Measurements from ENCODE around the gene DAP3. TPM values are rescaled to one million over a fixed set of nuclear protein-coding genes. Genes with fewer than 3 reads are reported as not detected.

DAP3 gene
- total and polyA plus RNA-seq, 2 of the 13 experiments (the other 11 are each of a cell fraction or from before 2014, with no cell fraction given): 129 to 133 TPM

DNA sequence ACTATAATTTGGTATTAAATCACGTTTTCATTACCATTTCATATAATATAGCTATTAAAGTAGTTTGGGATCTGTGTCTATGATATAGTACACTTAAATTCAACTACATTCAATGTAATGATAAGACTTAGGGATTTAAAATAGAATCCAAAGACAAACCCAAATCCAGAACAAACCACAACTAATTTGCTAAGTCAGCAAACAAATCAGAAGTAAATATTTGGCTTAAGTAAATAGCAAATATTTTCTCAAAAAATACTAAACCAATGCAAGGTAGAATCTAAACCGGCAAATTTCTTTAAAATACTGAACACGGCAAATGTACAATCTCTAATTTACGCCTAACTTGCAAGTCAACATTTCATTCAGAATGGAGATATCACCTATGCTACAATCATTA is 17.1 kb upstream of the DAP3 start:
- in situ Hi-C loops (cut with HindIII; ENCODE audit: extremely low pct_ligation_motif_present, low pct_unique_long_range_greater_than_20kb) (no loop called here), intact Hi-C loops (cut with micrococcal nuclease; ENCODE audit: unreplicated experiment) (no loop called here)
- Histone ChIP-seq H2AFZ (ENCODE audit: low read length) (no peak overlapping the region), H3K36me3 (replicated peaks in 1 of 2; ENCODE audit: control insufficient read depth in 1 of 2, insufficient read depth in 2 of 2, low read length in 2 of 2) (peaks cover 26 to 79% of the 10 kb centered on the region in 2 experiments), H3K4me3 (replicated peaks in 1 of 3; ENCODE audit: insufficient read depth in 1 of 3, low read depth in 2 of 3, low read length in 3 of 3) (no peak overlapping the region), H3K4me2 (ENCODE audit: low read depth, low read length) (no peak overlapping the region), H3K9me3 (ENCODE audit: low read length) (no peaks in the 10 kb centered on the region), H4K20me1 (ENCODE audit: insufficient read depth, low read length) (no peaks in the 10 kb centered on the region), H3K27ac (ENCODE audit: extremely low read length, insufficient read depth, low read length) (no peak overlapping the region), H3K9ac (ENCODE audit: insufficient read depth, low read depth, low read length) (no peak overlapping the region), H3K79me2 (ENCODE audit: insufficient read depth, low read length) (no peaks in the 10 kb centered on the region), H3K27me3 (ENCODE audit: control insufficient read depth in 1 of 2, insufficient read depth in 2 of 2, low read length in 2 of 2) (no peaks in the 10 kb centered on the region), H3K4me1 (ENCODE audit: insufficient read depth, low read length) (no peaks in the 10 kb centered on the region)
- no peak for FAIRE-seq
- ChIA-PET POLR2A (no interaction called here), CTCF (ENCODE audit: low intra/inter-chr PET ratio, low total read pairs) (no interaction called here)
- BruUV-seq (replicated peaks): TSS peak; percentile 41
- ATAC-seq: no peak
- no peak for TF ChIP-seq ZMAT5 (CRISPR knock-in tag; IDR thresholded peaks at IDR 0.05; ENCODE audit: borderline replicate concordance, low read depth)
- peak; percentile 95 to 97 for TF ChIP-seq MAFK (conservative IDR thresholded peaks at IDR 0.05 in 1 of 2, IDR thresholded peaks at IDR 0.05 in 1 of 2; ENCODE audit: low read length in 2 of 2)
- TF ChIP-seq MAFF (IDR thresholded peaks at IDR 0.05; ENCODE audit: low read depth, low read length): peak; percentile 95
- DNase-seq (ENCODE audit: low spot score): no peak
- WGBS (ENCODE audit: low lambda C conversion rate): 92% methylated on average over 4 of the region's 4 CpGs

- H3K4me2 ChIP-seq (ENCODE audit: low read depth, low read length): no peak overlapping the region
These were observed 15.9 kb upstream of the DAP3 start for GRCh38 chr1:155673003-155673402.

More at GRCh38 chr1:155673003-155673402, 15.9 kb upstream of the DAP3 start:
- Histone ChIP-seq H3K27ac (ENCODE audit: extremely low read length, insufficient read depth, low read length) (no peak overlapping the region), H3K79me2 (ENCODE audit: insufficient read depth, low read length) (peaks cover 6% of the 10 kb centered on the region), H3K4me3 (replicated peaks in 1 of 3; ENCODE audit: insufficient read depth in 1 of 3, low read depth in 2 of 3, low read length in 3 of 3) (no peak overlapping the region), H4K20me1 (ENCODE audit: insufficient read depth, low read length) (no peaks in the 10 kb centered on the region), H3K4me1 (ENCODE audit: insufficient read depth, low read length) (no peaks in the 10 kb centered on the region), H3K27me3 (ENCODE audit: control insufficient read depth in 1 of 2, insufficient read depth in 2 of 2, low read length in 2 of 2) (no peaks in the 10 kb centered on the region), H2AFZ (ENCODE audit: low read length) (no peak overlapping the region), H3K9ac (ENCODE audit: insufficient read depth, low read depth, low read length) (no peak overlapping the region), H3K36me3 (replicated peaks in 1 of 2; ENCODE audit: control insufficient read depth in 1 of 2, insufficient read depth in 2 of 2, low read length in 2 of 2) (peaks cover 25 to 83% of the 10 kb centered on the region in 2 experiments), H3K9me3 (ENCODE audit: low read length) (no peaks in the 10 kb centered on the region)
- in situ Hi-C loops (cut with HindIII; ENCODE audit: extremely low pct_ligation_motif_present, low pct_unique_long_range_greater_than_20kb) (no loop called here), intact Hi-C loops (cut with micrococcal nuclease; ENCODE audit: unreplicated experiment) (no loop called here)
- ATAC-seq (no peak), FAIRE-seq (no peak), DNase-seq (ENCODE audit: low spot score) (no peak)
- POLR2A ChIA-PET: no interaction called here
- no TSS peak for BruUV-seq (replicated peaks)
- WGBS (ENCODE audit: low lambda C conversion rate): 99% methylated on average over 6 of the region's 6 CpGs
- TF ChIP-seq MAFF (IDR thresholded peaks at IDR 0.05; ENCODE audit: low read depth, low read length) (peak; percentile 66), ZMYM2 (CRISPR knock-in tag; IDR thresholded peaks at IDR 0.05) (no peak), MAFK (conservative IDR thresholded peaks at IDR 0.05 in 1 of 2, IDR thresholded peaks at IDR 0.05 in 1 of 2; ENCODE audit: low read length in 2 of 2) (peak; percentile 75 to 76)
- CTCF ChIA-PET (ENCODE audit: low intra/inter-chr PET ratio, low total read pairs): no interaction called here
